H1 (cell line): ENCODE results near the gene TPSAB1. TPM values are rescaled to one million over a fixed set of nuclear protein-coding genes. Genes with fewer than 3 reads are reported as not detected.

Experiments
- CTCF ChIA-PET: fragments of 300-600 bp; sonication (Branson Sonifier 250); formaldehyde crosslinking; loops from one replicate; lab custom pipeline; 2021; ENCODE audit not compliant: partially characterized antibody; lab: Charles Lee
- POLR2A ChIA-PET: fragments of 300-600 bp; sonication (Branson Sonifier 250); formaldehyde crosslinking; loops from one replicate; lab custom pipeline; 2021; ENCODE audit warnings: inconsistent platforms; ENCODE audit not compliant: partially characterized antibody; lab: Charles Lee
- DNase-seq, 2 experiments: peaks; one replicate each; pipeline versions ENCODE4 v3.0.0 to v3.0.0-alpha.2; 2010 to 2022; ENCODE audit warnings: low spot score in 2 of 2, low read depth in 1 of 2, mixed read lengths in 1 of 2
- FAIRE-seq: peaks from 2 replicates; lab custom pipeline; 2011; peaks lifted over from hg19 to GRCh38; lab: Jason Lieb, UNC
- H2AFZ ChIP-seq: 2 replicates; pipeline ENCODE4 v1.8.1; 2012; ENCODE audit warnings: low read length, inconsistent platforms
- H2AK5ac ChIP-seq: 2 replicates; pipeline ENCODE4 v1.6.1; 2013; ENCODE audit warnings: low read depth, low read length
- H2BK120ac ChIP-seq: replicated peaks from 2 replicates; pipeline ENCODE3; 2013; ENCODE audit warnings: low read depth, low read length, inconsistent platforms
- H2BK12ac ChIP-seq: 2 replicates; pipeline ENCODE4 v1.6.1; 2013; ENCODE audit warnings: low read depth, low read length
- H2BK15ac ChIP-seq: 2 replicates; pipeline ENCODE4 v1.6.1; 2013; ENCODE audit warnings: low read length
- H2BK20ac ChIP-seq: 2 replicates; pipeline ENCODE4 v1.6.1; 2013; ENCODE audit warnings: low read length
- H2BK5ac ChIP-seq: 2 replicates; pipeline ENCODE4 v1.6.1; 2013; ENCODE audit warnings: low read depth, low read length
- H3K14ac ChIP-seq: 2 replicates; pipeline ENCODE4 v1.6.1; 2013; ENCODE audit warnings: inconsistent platforms; ENCODE audit not compliant: insufficient read length
- H3K18ac ChIP-seq: 2 replicates; pipeline ENCODE4 v1.6.1; 2013; ENCODE audit warnings: low read length; ENCODE audit errors: extremely low read depth
- H3K23ac ChIP-seq: 2 replicates; pipeline ENCODE4 v1.6.1; 2013; ENCODE audit warnings: inconsistent platforms; ENCODE audit not compliant: insufficient read length
- H3K23me2 ChIP-seq: 2 replicates; pipeline ENCODE4 v1.6.1; 2013; ENCODE audit warnings: low read depth, low read length
- H3K27ac ChIP-seq: 2 replicates; pipeline ENCODE4 v1.6.1; 2011; ENCODE audit warnings: low read depth, low read length, inconsistent platforms
- H3K27me3 ChIP-seq, 4 experiments: replicated peaks in 1 of 4; 1 replicate in 1 of 4; 2 replicates in 3 of 4; pipeline versions ENCODE4 v1.6.1 to v1.8.1; 2011 to 2013; ENCODE audit warnings: low read length in 3 of 4, mild to moderate bottlenecking in 3 of 4, inconsistent platforms in 2 of 4, mixed read lengths in 2 of 4, moderate library complexity in 1 of 4; ENCODE audit not compliant: control insufficient read depth in 3 of 4, insufficient read depth in 3 of 4; ENCODE audit errors: extremely low read depth in 1 of 4
- H3K36me3 ChIP-seq, 4 experiments: 2 replicates each; pipeline versions ENCODE4 v1.6.1 to v1.8.1; 2011 to 2013; ENCODE audit warnings: mild to moderate bottlenecking in 4 of 4, low read length in 3 of 4, moderate library complexity in 2 of 4, control low read depth in 1 of 4, inconsistent platforms in 1 of 4; ENCODE audit not compliant: insufficient read depth in 4 of 4, control insufficient read depth in 2 of 4
- H3K4ac ChIP-seq: replicated peaks from 2 replicates; pipeline ENCODE3; 2013; ENCODE audit warnings: low read length, low read depth, mixed read lengths, inconsistent platforms; ENCODE audit not compliant: insufficient read length
- H3K4me1 ChIP-seq, 4 experiments: replicated peaks in 1 of 4; 1 replicate in 1 of 4; 2 replicates in 3 of 4; pipeline versions ENCODE4 v1.6.1 to v1.8.1; 2011 to 2013; ENCODE audit warnings: low read length in 3 of 4, inconsistent platforms in 2 of 4, mixed read lengths in 1 of 4; ENCODE audit not compliant: insufficient read depth in 4 of 4, control insufficient read depth in 3 of 4
- H3K4me2 ChIP-seq, 2 experiments: 2 replicates each; pipeline versions ENCODE4 v1.6.1 to v1.8.1; 2011 to 2013; ENCODE audit warnings: low read depth in 2 of 2, low read length in 2 of 2, control low read depth in 1 of 2, inconsistent platforms in 1 of 2, mild to moderate bottlenecking in 1 of 2; ENCODE audit not compliant: insufficient read depth in 1 of 2
- H3K4me3 ChIP-seq, 4 experiments: fragments of 200-600, 300-600 bp in 1 of 4; sonication (generic), shearing (Covaris generic), sonication (Bioruptor Twin) in 1 of 4; 2 replicates each; pipeline versions ENCODE4 v1.5.1 to v1.8.1; 2011 to 2016; ENCODE audit warnings: low read length in 4 of 4, low read depth in 3 of 4, control low read depth in 2 of 4, inconsistent platforms in 2 of 4, mild to moderate bottlenecking in 2 of 4, mixed read lengths in 1 of 4, moderate library complexity in 1 of 4; ENCODE audit not compliant: insufficient read depth in 2 of 4; ENCODE audit errors: extremely low read depth in 1 of 4
- H3K56ac ChIP-seq: replicated peaks from 2 replicates; pipeline ENCODE3; 2013; ENCODE audit warnings: low read depth, mild to moderate bottlenecking, mixed read lengths, low read length, inconsistent platforms; ENCODE audit not compliant: insufficient read length
- H3K79me1 ChIP-seq: 2 replicates; pipeline ENCODE4 v1.6.1; 2013; ENCODE audit warnings: low read depth, low read length, control low read depth
- H3K79me2 ChIP-seq, 2 experiments: 2 replicates each; pipeline versions ENCODE4 v1.6.1 to v1.8.1; 2012 to 2013; ENCODE audit warnings: low read length in 2 of 2, mild to moderate bottlenecking in 2 of 2, inconsistent platforms in 1 of 2; ENCODE audit not compliant: insufficient read depth in 2 of 2, control insufficient read depth in 1 of 2
- H3K9ac ChIP-seq, 4 experiments: replicated peaks in 1 of 4; 1 replicate in 1 of 4; 2 replicates in 3 of 4; pipeline versions ENCODE4 v1.6.1 to v1.8.1; 2011 to 2013; ENCODE audit warnings: low read depth in 3 of 4, low read length in 3 of 4, control low read depth in 2 of 4, mild to moderate bottlenecking in 2 of 4, moderate library complexity in 2 of 4, inconsistent platforms in 1 of 4; ENCODE audit errors: extremely low read depth in 1 of 4
- H3K9me3 ChIP-seq, 2 experiments: 2 replicates each; pipeline versions ENCODE4 v1.6.1 to v1.8.1; 2012 to 2013; ENCODE audit warnings: mild to moderate bottlenecking in 2 of 2, moderate library complexity in 2 of 2, control low read depth in 1 of 2, inconsistent platforms in 1 of 2, low read depth in 1 of 2, low read length in 1 of 2, mixed read lengths in 1 of 2; ENCODE audit not compliant: insufficient read depth in 2 of 2
- H4K20me1 ChIP-seq, 2 experiments: replicated peaks in 1 of 2; 2 replicates each; pipeline versions ENCODE3 to v1.8.1; 2011 to 2013; ENCODE audit warnings: inconsistent platforms in 2 of 2, low read length in 2 of 2, mild to moderate bottlenecking in 1 of 2; ENCODE audit not compliant: insufficient read depth in 2 of 2, control insufficient read depth in 1 of 2
- H4K5ac ChIP-seq: 2 replicates; pipeline ENCODE4 v1.6.1; 2013; ENCODE audit warnings: low read length, low read depth, mixed read lengths, inconsistent platforms; ENCODE audit not compliant: insufficient read length
- H4K8ac ChIP-seq: 2 replicates; pipeline ENCODE4 v1.8.0; 2013; ENCODE audit warnings: mild to moderate bottlenecking, moderate library complexity, low read length, inconsistent platforms; ENCODE audit not compliant: insufficient read depth; ENCODE audit errors: extremely low read depth
- H4K91ac ChIP-seq: replicated peaks from 2 replicates; pipeline ENCODE3; 2013; ENCODE audit warnings: low read length, mixed read lengths, inconsistent platforms; ENCODE audit not compliant: insufficient read length
- BCL11A ChIP-seq, 2 experiments: IDR thresholded peaks; one replicate each; pipeline ENCODE4 v1.6.1; 2011; ENCODE audit warnings: low read depth in 2 of 2, low read length in 2 of 2, mild to moderate bottlenecking in 2 of 2
- GABPA ChIP-seq: IDR thresholded peaks from 2 replicates; pipeline ENCODE4 v1.6.1; 2011; ENCODE audit warnings: mild to moderate bottlenecking, low read length, moderate library complexity, borderline replicate concordance; ENCODE audit not compliant: insufficient read depth
- WGBS, 2 experiments: shearing (Covaris generic) in 1 of 2; methylation state at CpG; one replicate each; pipeline versions ENCODE4 v1.1.6 to v1.1.7; 2013 to 2015; ENCODE audit warnings: low lambda C conversion rate in 2 of 2, mixed read lengths in 2 of 2, inconsistent platforms in 1 of 2, low coverage in 1 of 2, missing lambda C conversion rate in 1 of 2; ENCODE audit not compliant: insufficient replicate concordance in 2 of 2, insufficient coverage in 1 of 2, insufficient read length in 1 of 2; ENCODE audit errors: extremely low coverage in 1 of 2, missing lambda C conversion rate in 1 of 2; 5-methylcytosine and 5-hydroxymethylcytosine counted together
- polyA plus RNA-seq, 7 experiments: library from polyadenylated mRNA; depleted of rRNA in 3 of 7; stranded (reverse) in 5 of 7; unstranded in 2 of 7; fragments of >200 nt in 5 of 7; fragments of 200-250 nt in 2 of 7; gene quantifications; 1 replicate in 5 of 7; 2 replicates in 1 of 7; 4 replicates in 1 of 7; pipeline versions ENCODE4 v1.2.1 to v1.2.3, GENCODE V29; 2011 to 2013; ENCODE audit warnings: missing spikeins in 2 of 7, mixed read lengths in 2 of 7
- total RNA-seq: library from RNA; stranded (reverse); fragmentation: NEBNext Ultra II Directional; extraction: Animal tissue kit (Norgen Biotek cat#: 25700); gene quantifications from 2 replicates; pipeline ENCODE4 v1.2.1, GENCODE V29; 2021

The TPSAB1 gene
- total and polyA plus RNA-seq, 2 of the 8 experiments (the other 6 are each of a cell fraction or from before 2014, with no cell fraction given) = 0.09 TPM; not detected in 1

DNA sequence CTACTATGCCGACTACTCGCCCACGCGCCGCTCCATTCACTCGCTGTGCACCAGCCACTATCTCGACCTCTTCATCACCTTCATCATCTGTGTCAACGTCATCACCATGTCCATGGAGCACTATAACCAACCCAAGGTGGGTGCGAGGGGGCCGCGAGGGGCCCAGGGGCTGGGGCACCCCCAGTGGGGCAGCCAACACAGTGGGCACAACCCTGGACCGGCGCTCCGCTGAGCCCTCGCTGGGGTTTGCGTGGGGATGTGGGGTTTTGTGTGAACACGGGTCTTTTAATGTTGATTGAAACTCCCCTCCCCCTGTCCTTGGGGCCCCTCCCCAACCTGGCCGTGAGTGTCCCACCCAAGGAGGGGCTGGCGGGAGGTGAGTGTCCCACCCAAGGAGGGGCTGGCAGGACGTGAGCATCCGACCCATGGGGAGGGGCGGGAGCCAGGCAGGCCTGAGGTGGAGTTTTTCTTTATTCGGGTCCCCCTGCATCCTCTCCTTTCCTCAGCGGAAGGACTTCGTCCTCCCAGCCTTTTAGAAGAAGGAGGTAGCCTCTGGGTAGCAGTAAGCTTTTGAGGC is 26.6 kb upstream of the TPSAB1 start:
- Histone ChIP-seq H3K23ac (no peak overlapping the region), H4K20me1 (peaks cover 0 to 10% of the 10 kb centered on the region in 2 experiments), H4K5ac (no peak overlapping the region), H3K56ac (no peak overlapping the region), H3K18ac (no peak overlapping the region), H3K27ac (no peak overlapping the region), H3K4me3 (no peak overlapping the region), H2AK5ac (no peak overlapping the region), H3K79me1 (no peaks in the 10 kb centered on the region), H3K79me2 (no peaks in the 10 kb centered on the region), H2BK12ac (no peak overlapping the region), H2AFZ (no peak overlapping the region), H3K36me3 (peaks cover 4 to 70% (median 9%) of the 10 kb centered on the region in 4 experiments; a peak in 4 of 8 replicates), H2BK5ac (no peak overlapping the region), H3K4ac (no peak overlapping the region), H3K9me3 (no peaks in the 10 kb centered on the region), H3K27me3 (no peaks in the 10 kb centered on the region), H3K14ac (no peak overlapping the region), H2BK120ac (no peak overlapping the region), H3K9ac (no peak overlapping the region), H3K23me2 (no peaks in the 10 kb centered on the region), H3K4me1 (no peaks in the 10 kb centered on the region), H2BK20ac (no peak overlapping the region), H4K91ac (no peak overlapping the region), H4K8ac (no peak overlapping the region), H3K4me2 (no peak overlapping the region), H2BK15ac (no peak overlapping the region)
- DNase-seq = no peak
- 89% methylated on average over 21 of the region's 25 CpGs; no CpG with 5 or more reads in 1 of the 2 experiments for WGBS, 2 experiments
- ChIA-PET CTCF (no interaction called here), POLR2A (no interaction called here)
- FAIRE-seq = no peak
- TF ChIP-seq GABPA (no peak), BCL11A (IDR thresholded peaks at IDR 0.05; ENCODE audit: low read depth in 2 of 2, low read length in 2 of 2) (no peak)
